GM18505 (cell line): ENCODE results near the gene MTMR1.

Experiments
- ATAC-seq: cut with Tn5 transposase; IDR thresholded peaks from one replicate; pipeline ENCODE4 v1.9.1; 2021; ENCODE audit not compliant: unreplicated experiment
- POLR2A ChIP-seq: IDR thresholded peaks from 4 replicates; pipeline ENCODE4 v1.6.1; 2011; ENCODE audit warnings: borderline replicate concordance; ENCODE audit not compliant: insufficient read depth, insufficient read length; ENCODE audit errors: extremely low read depth

Gene MTMR1

GRCh38 chrX:150763303-150763797 lies 70.2 kb downstream of the MTMR1 start:
- no peak for TF ChIP-seq POLR2A
- ATAC-seq = no peak

GRCh38 chrX:150763810-150764209 lies 70.6 kb downstream of the MTMR1 start:
- no peak for ATAC-seq
- TF ChIP-seq POLR2A = no peak

- no peak for ATAC-seq
- no peak for TF ChIP-seq POLR2A
These were observed 72.0 kb downstream of the MTMR1 start for GRCh38 chrX:150765237-150765636.

- ATAC-seq = no peak
- TF ChIP-seq POLR2A = no peak
These were observed 72.7 kb downstream of the MTMR1 start for GRCh38 chrX:150765782-150766350.

GRCh38 chrX:150766351-150767044 lies 73.3 kb downstream of the MTMR1 start:
- no peak for TF ChIP-seq POLR2A
- no peak for ATAC-seq

- TF ChIP-seq POLR2A = no peak
- ATAC-seq = no peak
These were observed 73.8 kb downstream of the MTMR1 start for GRCh38 chrX:150767045-150767395.

GRCh38 chrX:150767475-150768131 lies 74.4 kb downstream of the MTMR1 start:
- TF ChIP-seq POLR2A = no peak
- no peak for ATAC-seq

- ATAC-seq = no peak
- no peak for TF ChIP-seq POLR2A
These were observed 74.9 kb downstream of the MTMR1 start for GRCh38 chrX:150768132-150768485.

- ATAC-seq = no peak
These were observed 75.5 kb downstream of the MTMR1 start for GRCh38 chrX:150768580-150769190.

GRCh38 chrX:150769408-150769807 lies 76.2 kb downstream of the MTMR1 start:
- ATAC-seq = no peak
- TF ChIP-seq POLR2A = no peak

More at GRCh38 chrX:150768580-150769190, 75.5 kb downstream of the MTMR1 start:
- no peak for TF ChIP-seq POLR2A

GRCh38 chrX:150770623-150771022 lies 77.4 kb downstream of the MTMR1 start:
- TF ChIP-seq POLR2A = no peak

GRCh38 chrX:150771116-150771515 lies 77.9 kb downstream of the MTMR1 start:
- no peak for ATAC-seq
- no peak for TF ChIP-seq POLR2A

More at GRCh38 chrX:150770623-150771022, 77.4 kb downstream of the MTMR1 start:
- no peak for ATAC-seq

- peak; percentile 90 for ATAC-seq
- no peak for TF ChIP-seq POLR2A
These were observed 79.2 kb downstream of the MTMR1 start for GRCh38 chrX:150772150-150772970.

GRCh38 chrX:150773117-150773516 lies 79.9 kb downstream of the MTMR1 start:
- no peak for TF ChIP-seq POLR2A
- no peak for ATAC-seq

GRCh38 chrX:150773634-150774033 lies 80.4 kb downstream of the MTMR1 start:
- no peak for ATAC-seq
- no peak for TF ChIP-seq POLR2A
